IMR-90 (cell line): ENCODE data around the gene TLR1. TPM values are rescaled to one million over a fixed set of nuclear protein-coding genes. Genes with fewer than 3 reads are reported as not detected.

Experiments used
- ATAC-seq: fragments of 200-7000 bp; cut with Tn5 transposase; 2 replicates; pipeline ENCODE4 v1.9.1; 2020; ENCODE audit warnings: low read depth, mild to moderate bottlenecking, moderate library complexity
- BruUV-seq: library from RNA; stranded (reverse); fragments of 400-500 nt; replicated peaks from 2 replicates; lab custom pipeline; 2021; lab: Mats Ljungman, UMichigan
- CTCF ChIA-PET: fragments of 300-600 bp; formaldehyde crosslinking; extraction: SDS; loops from one replicate; lab custom pipeline; 2021; ENCODE audit warnings: antibody characterized with exemption; lab: Yijun Ruan, JAX
- POLR2A ChIA-PET: fragments of 300-600 bp; sonication (Branson Sonifier 250); formaldehyde crosslinking; loops from one replicate; lab custom pipeline; 2022; ENCODE audit warnings: antibody characterized with exemption; ENCODE audit not compliant: unreplicated experiment; lab: Charles Lee
- DNase-seq: peaks from one replicate; pipeline ENCODE4 v3.0.0; 2013
- H2AFZ ChIP-seq: replicated peaks from 2 replicates; pipeline ENCODE3; 2013; ENCODE audit warnings: low read length, mild to moderate bottlenecking; ENCODE audit not compliant: poor library complexity
- H2AK5ac ChIP-seq: 2 replicates; pipeline ENCODE4 v1.6.1; 2013; ENCODE audit warnings: low read depth, low read length, inconsistent platforms
- H2AK9ac ChIP-seq: replicated peaks from 2 replicates; pipeline ENCODE3; 2013; ENCODE audit warnings: mild to moderate bottlenecking, low read depth, low read length, moderate library complexity; ENCODE audit not compliant: poor library complexity
- H2BK120ac ChIP-seq: 2 replicates; pipeline ENCODE4 v1.6.1; 2013; ENCODE audit warnings: low read depth, low read length, inconsistent platforms
- H2BK15ac ChIP-seq: 3 replicates; pipeline ENCODE4 v1.6.1; 2013; ENCODE audit warnings: low read depth, low read length, inconsistent platforms
- H2BK20ac ChIP-seq: 2 replicates; pipeline ENCODE4 v1.6.1; 2013; ENCODE audit warnings: low read depth, mild to moderate bottlenecking, inconsistent platforms, low read length, moderate library complexity
- H2BK5ac ChIP-seq: 2 replicates; pipeline ENCODE4 v1.6.1; 2013; ENCODE audit warnings: mild to moderate bottlenecking, low read depth, low read length, inconsistent platforms; ENCODE audit not compliant: poor library complexity, severe bottlenecking
- H3K14ac ChIP-seq: replicated peaks from 2 replicates; pipeline ENCODE4 v1.6.1; 2013; ENCODE audit warnings: low read depth, low read length, inconsistent platforms
- H3K18ac ChIP-seq: 2 replicates; pipeline ENCODE4 v1.6.1; 2013; ENCODE audit warnings: low read depth, low read length, control low read depth
- H3K23ac ChIP-seq: 2 replicates; pipeline ENCODE4 v1.6.1; 2013; ENCODE audit warnings: low read depth, low read length, inconsistent platforms
- H3K27ac ChIP-seq: 2 replicates; pipeline ENCODE4 v1.5.1; 2013; ENCODE audit warnings: mild to moderate bottlenecking, control low read depth, low read length; ENCODE audit not compliant: insufficient read depth
- H3K27me3 ChIP-seq: 2 replicates; pipeline ENCODE4 v1.6.1; 2013; ENCODE audit warnings: low read length; ENCODE audit not compliant: control insufficient read depth, insufficient read depth
- H3K36me3 ChIP-seq: 2 replicates; pipeline ENCODE4 v1.6.1; 2013; ENCODE audit warnings: low read length, mixed read lengths; ENCODE audit not compliant: control insufficient read depth, insufficient read depth
- H3K4ac ChIP-seq: 2 replicates; pipeline ENCODE4 v1.6.1; 2013; ENCODE audit warnings: low read depth, low read length, inconsistent platforms
- H3K4me1 ChIP-seq: 2 replicates; pipeline ENCODE4 v1.6.1; 2013; ENCODE audit warnings: low read length, mixed read lengths; ENCODE audit not compliant: control insufficient read depth, insufficient read depth
- H3K4me2 ChIP-seq: 2 replicates; pipeline ENCODE4 v1.6.1; 2013; ENCODE audit warnings: low read depth, mild to moderate bottlenecking, control low read depth, low read length, moderate library complexity
- H3K4me3 ChIP-seq: 2 replicates; pipeline ENCODE4 v1.5.1; 2013; ENCODE audit warnings: low read depth, mild to moderate bottlenecking, control low read depth, low read length, moderate library complexity; ENCODE audit not compliant: insufficient read depth
- H3K56ac ChIP-seq: 2 replicates; pipeline ENCODE4 v1.6.1; 2013; ENCODE audit warnings: low read length, inconsistent platforms; ENCODE audit not compliant: insufficient read depth; ENCODE audit errors: extremely low read depth
- H3K79me1 ChIP-seq, 2 experiments: 2 replicates each; pipeline ENCODE4 v1.6.1; 2013; ENCODE audit warnings: low read length in 2 of 2, inconsistent platforms in 1 of 2, low read depth in 1 of 2
- H3K9ac ChIP-seq: 2 replicates; pipeline ENCODE4 v1.6.1; 2013; ENCODE audit warnings: low read depth, low read length, control low read depth
- H3K9me1 ChIP-seq: 2 replicates; pipeline ENCODE4 v1.6.1; 2013; ENCODE audit warnings: low read length, inconsistent platforms; ENCODE audit not compliant: insufficient read depth
- H3K9me3 ChIP-seq: 2 replicates; pipeline ENCODE4 v1.6.1; 2013; ENCODE audit warnings: low read length; ENCODE audit not compliant: control insufficient read depth, insufficient read depth
- H4K20me1 ChIP-seq: 2 replicates; pipeline ENCODE4 v1.6.1; 2013; ENCODE audit warnings: low read length, inconsistent platforms; ENCODE audit not compliant: insufficient read depth
- H4K5ac ChIP-seq: 2 replicates; pipeline ENCODE4 v1.6.1; 2013; ENCODE audit warnings: mild to moderate bottlenecking, low read depth, low read length, control low read depth
- H4K8ac ChIP-seq, 2 experiments: 2 replicates each; pipeline ENCODE4 v1.6.1; 2013; ENCODE audit warnings: low read depth in 2 of 2, low read length in 2 of 2, control low read depth in 1 of 2, inconsistent platforms in 1 of 2
- H4K91ac ChIP-seq: 2 replicates; pipeline ENCODE4 v1.6.1; 2013; ENCODE audit warnings: low read depth, low read length, inconsistent platforms; ENCODE audit not compliant: insufficient read depth
- CEBPB ChIP-seq: IDR thresholded peaks from 2 replicates; pipeline ENCODE4 v1.6.1; 2012; ENCODE audit warnings: low read depth, low read length, improper control_type of control experiment
- MAZ ChIP-seq: IDR thresholded peaks from 2 replicates; pipeline ENCODE4 v1.6.1; 2012; ENCODE audit warnings: low read depth, mild to moderate bottlenecking, low read length, improper control_type of control experiment, moderate library complexity, borderline replicate concordance
- WGBS, 2 experiments: methylation state at CpG; one replicate each; pipeline versions ENCODE4 v1.1.5 to v1.1.7; 2013; ENCODE audit warnings: missing lambda C conversion rate in 2 of 2; ENCODE audit not compliant: insufficient read length in 1 of 2; ENCODE audit errors: extremely low coverage in 2 of 2; 5-methylcytosine and 5-hydroxymethylcytosine counted together
- dilution Hi-C: fragments of 300-500 bp; cut with HindIII; formaldehyde crosslinking; loops from one replicate; pipeline ENCODE4 v1.14.3; 2018; ENCODE audit warnings: low sequenced_read_pairs; ENCODE audit not compliant: unreplicated experiment
- in situ Hi-C: fragments of 300-500 bp; cut with MboI; formaldehyde crosslinking; loops from 3 replicates; pipeline ENCODE4 v1.14.3; 2019; ENCODE audit warnings: low sequenced_read_pairs, inconsistent platforms, mixed read lengths
- intact Hi-C: fragments of 100-400 bp; cut with micrococcal nuclease; formaldehyde crosslinking; loops from 2 replicates; pipeline ENCODE4 v1.10.0; 2022
- polyA plus RNA-seq, 3 experiments: library from polyadenylated mRNA; depleted of rRNA; stranded (reverse); fragments of >200 nt; gene quantifications; 2 replicates each; pipeline ENCODE4 v1.2.3, GENCODE V29; 2012; ENCODE audit warnings: low replicate concordance in 1 of 3
- total RNA-seq: library from RNA; depleted of rRNA; stranded (reverse); fragments of >200 nt; gene quantifications from 2 replicates; pipeline ENCODE4 v1.2.3, GENCODE V29; 2012

TLR1 gene
- total and polyA plus RNA-seq, 2 of the 4 experiments (the other 2 are of a cell fraction), result 0.24 to 1.1 TPM

DNA sequence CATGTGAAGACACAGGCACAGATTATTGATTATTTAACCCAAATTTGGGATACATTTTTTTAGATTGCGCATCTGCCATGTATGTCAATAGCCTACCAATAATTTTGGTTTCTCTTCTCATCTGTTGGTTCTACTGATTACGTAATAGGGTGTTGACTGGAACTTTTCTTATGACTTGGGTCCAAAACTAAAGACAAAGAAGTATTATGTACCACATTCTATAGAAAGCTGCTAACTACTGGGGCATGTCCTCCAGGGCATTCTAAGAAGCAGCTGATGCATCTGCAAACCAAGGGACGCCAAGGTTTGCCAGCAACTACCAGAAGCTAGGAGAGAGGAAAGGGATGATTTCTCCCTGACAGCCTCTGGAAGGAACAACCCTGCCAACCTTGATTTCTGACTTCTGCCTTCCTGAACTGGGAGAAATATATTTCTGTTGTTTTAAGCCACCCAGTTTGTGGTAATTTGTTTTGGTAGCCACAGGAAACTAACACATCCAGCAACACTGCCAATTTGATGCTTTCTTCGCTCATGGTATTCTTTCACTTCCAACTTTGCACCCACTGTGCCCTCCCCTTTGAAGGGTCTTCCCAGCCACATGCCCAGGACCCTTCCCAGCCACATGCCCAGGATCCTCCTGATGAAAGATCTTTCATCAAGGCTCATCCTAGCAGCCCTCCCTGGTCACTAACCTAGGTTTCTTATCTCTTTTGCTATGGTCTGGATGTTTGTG lies 15.9 kb upstream of the TLR1 start:
- Histone ChIP-seq H3K36me3 (no peaks in the 10 kb centered on the region), H3K4me2 (no peak overlapping the region), H3K4me3 (no peak overlapping the region), H4K20me1 (no peaks in the 10 kb centered on the region), H3K27ac (no peak overlapping the region), H2BK20ac (peak overlapping the region; percentile 36; the same call in 1 of the 2 replicates), H3K9me1 (no peaks in the 10 kb centered on the region; the same call in 1 of the 2 replicates), H2BK120ac (no peak overlapping the region; the same call in 1 of the 2 replicates), H2BK5ac (no peak overlapping the region), H3K4ac (peak overlapping the region; percentile 31; the same call in 1 of the 2 replicates), H3K56ac (no peak overlapping the region), H3K14ac (0 out of 2 replicates have a peak overlapping the region, but pooled peaks have one; percentile 18), H4K91ac (peak overlapping the region; percentile 46; the same call in 1 of the 2 replicates), H3K27me3 (no peaks in the 10 kb centered on the region), H2AK9ac (no peak overlapping the region), H4K8ac (no peak overlapping the region), H3K9ac (no peak overlapping the region), H3K9me3 (peaks cover 4% of the 10 kb centered on the region; the same call in 1 of the 2 replicates), H3K79me1 (no peaks in the 10 kb centered on the region), H3K23ac (no peak overlapping the region), H2AFZ (no peak overlapping the region), H3K4me1 (peaks cover 15% of the 10 kb centered on the region), H2BK15ac (no peak overlapping the region), H3K18ac (peak overlapping the region; percentile 78; the same call in 1 of the 2 replicates), H4K5ac (peak overlapping the region; percentile 71; the same call in 1 of the 2 replicates), H2AK5ac (peak overlapping the region; percentile 8; the same call in 1 of the 2 replicates)
- no TSS peak for BruUV-seq
- ChIA-PET CTCF (no interaction called here), POLR2A (no interaction called here)
- in situ Hi-C loops, result no loop called here
- TF ChIP-seq MAZ, result no peak
- TF ChIP-seq CEBPB, result peak; percentile 91
- intact Hi-C loops, result no loop called here
- WGBS, 2 experiments, result no CpG with 5 or more reads among the region's 4 CpGs
- dilution Hi-C loops, result no loop called here
- no peak for ATAC-seq
- DNase-seq, result no peak
